ENCODE measurements around the gene SSH2.

DNA sequence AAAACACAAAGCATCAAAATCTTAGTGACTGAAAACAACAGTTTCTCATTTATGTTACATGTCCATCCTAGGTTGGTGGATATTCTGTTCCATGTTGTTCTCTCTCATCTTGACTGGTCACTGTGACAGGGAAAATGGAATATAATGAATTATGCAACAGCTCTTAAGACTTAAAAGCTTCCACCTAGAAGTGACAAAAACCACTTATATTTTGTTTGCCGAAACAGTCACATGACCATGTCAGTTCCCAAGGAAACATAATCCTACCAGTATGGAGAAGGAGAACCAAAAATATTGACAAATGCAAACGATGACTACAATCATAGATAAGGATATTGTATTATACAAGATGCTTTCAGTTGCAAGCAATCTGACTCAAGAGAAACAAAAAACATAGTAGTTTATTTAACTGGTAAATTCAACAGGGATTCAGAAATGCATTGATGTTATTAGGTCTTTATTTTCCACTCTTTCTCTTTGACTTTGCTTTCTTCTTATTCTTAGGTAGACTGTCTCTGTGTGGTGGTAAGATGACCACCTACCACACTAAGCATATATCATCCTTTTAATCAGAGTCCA is 103.8 kb downstream of the SSH2 start:
- TF ChIP-seq, protein P1, sequence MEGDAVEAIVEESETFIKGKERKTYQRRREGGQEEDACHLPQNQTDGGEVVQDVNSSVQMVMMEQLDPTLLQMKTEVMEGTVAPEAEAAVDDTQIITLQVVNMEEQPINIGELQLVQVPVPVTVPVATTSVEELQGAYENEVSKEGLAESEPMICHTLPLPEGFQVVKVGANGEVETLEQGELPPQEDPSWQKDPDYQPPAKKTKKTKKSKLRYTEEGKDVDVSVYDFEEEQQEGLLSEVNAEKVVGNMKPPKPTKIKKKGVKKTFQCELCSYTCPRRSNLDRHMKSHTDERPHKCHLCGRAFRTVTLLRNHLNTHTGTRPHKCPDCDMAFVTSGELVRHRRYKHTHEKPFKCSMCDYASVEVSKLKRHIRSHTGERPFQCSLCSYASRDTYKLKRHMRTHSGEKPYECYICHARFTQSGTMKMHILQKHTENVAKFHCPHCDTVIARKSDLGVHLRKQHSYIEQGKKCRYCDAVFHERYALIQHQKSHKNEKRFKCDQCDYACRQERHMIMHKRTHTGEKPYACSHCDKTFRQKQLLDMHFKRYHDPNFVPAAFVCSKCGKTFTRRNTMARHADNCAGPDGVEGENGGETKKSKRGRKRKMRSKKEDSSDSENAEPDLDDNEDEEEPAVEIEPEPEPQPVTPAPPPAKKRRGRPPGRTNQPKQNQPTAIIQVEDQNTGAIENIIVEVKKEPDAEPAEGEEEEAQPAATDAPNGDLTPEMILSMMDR (IDR thresholded peaks at IDR 0.05) = no peak
- no peak for TF ChIP-seq POLR2AphosphoS5 (IDR thresholded peaks at IDR 0.05; ENCODE audit: insufficient read depth in 1 of 2, low read depth in 1 of 2)
